GM23338 (cell line): Measurements from ENCODE around the gene IL9.

Experiments
- CREB1 ChIP-seq: fragments of 250-450 bp; sonication (Bioruptor Pico); IDR thresholded peaks from 2 replicates; pipeline ENCODE4 v1.5.0; 2020; ENCODE audit warnings: low read depth, mild to moderate bottlenecking, moderate library complexity
- EZH2 ChIP-seq: fragments of 200-600 bp; sonication (generic); IDR thresholded peaks from one replicate; pipeline ENCODE4 v1.8.0; 2017; ENCODE audit warnings: antibody characterized with exemption, mild to moderate bottlenecking, low read depth; ENCODE audit not compliant: unreplicated experiment
- EZH2phosphoT487 ChIP-seq: fragments of 200-600 bp; sonication (generic); IDR thresholded peaks from one replicate; pipeline ENCODE4 v1.8.1; 2018; ENCODE audit warnings: antibody characterized with exemption; ENCODE audit not compliant: unreplicated experiment
- JUNB ChIP-seq: IDR thresholded peaks from one replicate; pipeline ENCODE4 v1.6.1; 2016; ENCODE audit warnings: antibody characterized with exemption; ENCODE audit not compliant: unreplicated experiment
- POLR2AphosphoS5 ChIP-seq: IDR thresholded peaks from 2 replicates; pipeline ENCODE4 v1.6.1; 2016; ENCODE audit warnings: antibody characterized with exemption, low read depth
- ZNF114 ChIP-seq: fragments of 250-450 bp; sonication (Bioruptor Pico); IDR thresholded peaks from 2 replicates; pipeline ENCODE4 v1.5.0; 2020; ENCODE audit warnings: mild to moderate bottlenecking, moderate library complexity
- ZNF331 ChIP-seq: fragments of 250-450 bp; sonication (Bioruptor Pico); IDR thresholded peaks from 2 replicates; pipeline ENCODE4 v1.5.0; 2020; ENCODE audit warnings: low read depth, mild to moderate bottlenecking, moderate library complexity
- TF ChIP-seq, protein P1 (sequence below), 2 experiments: fragments of 200-600 bp in 1 of 2; sonication (generic) in 1 of 2; conservative IDR thresholded peaks; 2 replicates each; pipeline versions ENCODE4 v1.5.1 to v1.6.1; 2016 to 2017; ENCODE audit warnings: antibody characterized with exemption in 2 of 2, low read depth in 2 of 2, mild to moderate bottlenecking in 2 of 2, moderate library complexity in 1 of 2
- TF ChIP-seq, protein P2 (sequence below): IDR thresholded peaks from one replicate; pipeline ENCODE4 v1.6.1; 2018; ENCODE audit warnings: antibody characterized with exemption; ENCODE audit not compliant: unreplicated experiment

DNA sequence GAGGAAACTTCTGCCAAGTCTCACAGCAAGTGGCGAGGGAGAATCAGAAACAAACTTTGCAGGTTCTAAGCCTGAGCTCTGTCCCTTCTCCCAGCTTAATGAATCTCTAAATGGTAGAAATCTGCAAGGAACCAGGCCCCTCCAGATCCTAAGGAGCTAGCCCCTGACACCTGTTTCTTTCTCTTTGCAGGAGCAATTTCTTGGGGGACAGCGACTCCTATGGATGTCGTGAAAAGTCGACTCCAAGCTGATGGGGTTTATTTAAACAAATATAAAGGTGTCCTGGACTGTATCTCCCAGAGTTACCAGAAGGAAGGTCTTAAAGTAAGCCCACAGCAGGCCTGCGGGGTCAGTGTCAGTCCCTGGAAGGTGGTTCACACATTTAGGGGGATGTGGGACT lies 21.8 kb downstream of the IL9 start:
- TF ChIP-seq EZH2 (no peak), ZNF114 (CRISPR knock-in tag) (no peak), POLR2AphosphoS5 (no peak), EZH2phosphoT487 (no peak), CREB1 (CRISPR knock-in tag) (no peak), ZNF331 (CRISPR knock-in tag) (no peak), JUNB (no peak)
- TF ChIP-seq, protein P1, sequence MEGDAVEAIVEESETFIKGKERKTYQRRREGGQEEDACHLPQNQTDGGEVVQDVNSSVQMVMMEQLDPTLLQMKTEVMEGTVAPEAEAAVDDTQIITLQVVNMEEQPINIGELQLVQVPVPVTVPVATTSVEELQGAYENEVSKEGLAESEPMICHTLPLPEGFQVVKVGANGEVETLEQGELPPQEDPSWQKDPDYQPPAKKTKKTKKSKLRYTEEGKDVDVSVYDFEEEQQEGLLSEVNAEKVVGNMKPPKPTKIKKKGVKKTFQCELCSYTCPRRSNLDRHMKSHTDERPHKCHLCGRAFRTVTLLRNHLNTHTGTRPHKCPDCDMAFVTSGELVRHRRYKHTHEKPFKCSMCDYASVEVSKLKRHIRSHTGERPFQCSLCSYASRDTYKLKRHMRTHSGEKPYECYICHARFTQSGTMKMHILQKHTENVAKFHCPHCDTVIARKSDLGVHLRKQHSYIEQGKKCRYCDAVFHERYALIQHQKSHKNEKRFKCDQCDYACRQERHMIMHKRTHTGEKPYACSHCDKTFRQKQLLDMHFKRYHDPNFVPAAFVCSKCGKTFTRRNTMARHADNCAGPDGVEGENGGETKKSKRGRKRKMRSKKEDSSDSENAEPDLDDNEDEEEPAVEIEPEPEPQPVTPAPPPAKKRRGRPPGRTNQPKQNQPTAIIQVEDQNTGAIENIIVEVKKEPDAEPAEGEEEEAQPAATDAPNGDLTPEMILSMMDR (conservative IDR thresholded peaks at IDR 0.05; ENCODE audit: low read depth in 2 of 2), result peak; percentile 20 to 41; a peak in 2 of 4 replicates
- TF ChIP-seq, protein P2, sequence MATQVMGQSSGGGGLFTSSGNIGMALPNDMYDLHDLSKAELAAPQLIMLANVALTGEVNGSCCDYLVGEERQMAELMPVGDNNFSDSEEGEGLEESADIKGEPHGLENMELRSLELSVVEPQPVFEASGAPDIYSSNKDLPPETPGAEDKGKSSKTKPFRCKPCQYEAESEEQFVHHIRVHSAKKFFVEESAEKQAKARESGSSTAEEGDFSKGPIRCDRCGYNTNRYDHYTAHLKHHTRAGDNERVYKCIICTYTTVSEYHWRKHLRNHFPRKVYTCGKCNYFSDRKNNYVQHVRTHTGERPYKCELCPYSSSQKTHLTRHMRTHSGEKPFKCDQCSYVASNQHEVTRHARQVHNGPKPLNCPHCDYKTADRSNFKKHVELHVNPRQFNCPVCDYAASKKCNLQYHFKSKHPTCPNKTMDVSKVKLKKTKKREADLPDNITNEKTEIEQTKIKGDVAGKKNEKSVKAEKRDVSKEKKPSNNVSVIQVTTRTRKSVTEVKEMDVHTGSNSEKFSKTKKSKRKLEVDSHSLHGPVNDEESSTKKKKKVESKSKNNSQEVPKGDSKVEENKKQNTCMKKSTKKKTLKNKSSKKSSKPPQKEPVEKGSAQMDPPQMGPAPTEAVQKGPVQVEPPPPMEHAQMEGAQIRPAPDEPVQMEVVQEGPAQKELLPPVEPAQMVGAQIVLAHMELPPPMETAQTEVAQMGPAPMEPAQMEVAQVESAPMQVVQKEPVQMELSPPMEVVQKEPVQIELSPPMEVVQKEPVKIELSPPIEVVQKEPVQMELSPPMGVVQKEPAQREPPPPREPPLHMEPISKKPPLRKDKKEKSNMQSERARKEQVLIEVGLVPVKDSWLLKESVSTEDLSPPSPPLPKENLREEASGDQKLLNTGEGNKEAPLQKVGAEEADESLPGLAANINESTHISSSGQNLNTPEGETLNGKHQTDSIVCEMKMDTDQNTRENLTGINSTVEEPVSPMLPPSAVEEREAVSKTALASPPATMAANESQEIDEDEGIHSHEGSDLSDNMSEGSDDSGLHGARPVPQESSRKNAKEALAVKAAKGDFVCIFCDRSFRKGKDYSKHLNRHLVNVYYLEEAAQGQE, result no peak
